ENCODE data around the gene GOLGA8T.
"Not testable (repeated sequence)": the region's sequence is repeated elsewhere in the genome, so short reads cannot be mapped to it uniquely, and the experiment has no call there.

DNA sequence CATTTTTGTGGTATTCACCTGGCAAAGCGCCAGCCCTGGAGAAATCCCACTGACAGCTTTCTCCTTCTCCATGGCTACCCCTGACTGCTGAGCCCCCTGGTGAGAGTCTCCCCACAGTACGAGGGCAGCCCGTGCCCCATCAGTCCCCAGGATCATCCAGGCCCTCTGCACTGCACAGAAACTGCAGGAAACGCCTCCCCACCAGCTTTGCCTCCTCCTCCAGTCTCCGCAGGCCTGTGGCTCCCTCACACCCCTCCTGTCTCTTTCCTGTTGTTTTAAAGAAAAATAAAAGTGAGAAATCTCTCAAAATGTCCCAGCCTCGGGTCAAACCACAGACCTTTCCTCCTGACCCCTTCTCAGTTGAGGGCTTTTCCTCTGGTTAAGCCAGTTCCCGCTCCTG lies 29.4 kb downstream of the GOLGA8T start:
- TF ChIP-seq, protein P1, sequence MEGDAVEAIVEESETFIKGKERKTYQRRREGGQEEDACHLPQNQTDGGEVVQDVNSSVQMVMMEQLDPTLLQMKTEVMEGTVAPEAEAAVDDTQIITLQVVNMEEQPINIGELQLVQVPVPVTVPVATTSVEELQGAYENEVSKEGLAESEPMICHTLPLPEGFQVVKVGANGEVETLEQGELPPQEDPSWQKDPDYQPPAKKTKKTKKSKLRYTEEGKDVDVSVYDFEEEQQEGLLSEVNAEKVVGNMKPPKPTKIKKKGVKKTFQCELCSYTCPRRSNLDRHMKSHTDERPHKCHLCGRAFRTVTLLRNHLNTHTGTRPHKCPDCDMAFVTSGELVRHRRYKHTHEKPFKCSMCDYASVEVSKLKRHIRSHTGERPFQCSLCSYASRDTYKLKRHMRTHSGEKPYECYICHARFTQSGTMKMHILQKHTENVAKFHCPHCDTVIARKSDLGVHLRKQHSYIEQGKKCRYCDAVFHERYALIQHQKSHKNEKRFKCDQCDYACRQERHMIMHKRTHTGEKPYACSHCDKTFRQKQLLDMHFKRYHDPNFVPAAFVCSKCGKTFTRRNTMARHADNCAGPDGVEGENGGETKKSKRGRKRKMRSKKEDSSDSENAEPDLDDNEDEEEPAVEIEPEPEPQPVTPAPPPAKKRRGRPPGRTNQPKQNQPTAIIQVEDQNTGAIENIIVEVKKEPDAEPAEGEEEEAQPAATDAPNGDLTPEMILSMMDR (IDR thresholded peaks at IDR 0.05) = not testable (repeated sequence)
- not testable (repeated sequence) for TF ChIP-seq POLR2A (IDR thresholded peaks at IDR 0.05)

Measured in prostate gland (tissue), 2 donors.